HL-60 (cell line): ENCODE measurements around the gene MTIF3.

Experiments
- DNase-seq, 2 experiments: peaks; one replicate each; pipeline ENCODE4 v3.0.0-alpha.2; 2010 to 2020; ENCODE audit warnings: low read depth in 1 of 2, low spot score in 1 of 2
- H3K27ac ChIP-seq: fragments of 250-450 bp; sonication (Bioruptor Pico); replicated peaks from 2 replicates; pipeline ENCODE4 v1.5.1; 2020; ENCODE audit warnings: mild to moderate bottlenecking, moderate library complexity
- H3K27me3 ChIP-seq: fragments of 250-450 bp; sonication (Bioruptor Pico); 2 replicates; pipeline ENCODE4 v1.5.1; 2021; ENCODE audit warnings: mild to moderate bottlenecking, moderate library complexity; ENCODE audit not compliant: insufficient read depth, poor library complexity, severe bottlenecking
- H3K4me3 ChIP-seq: replicated peaks from 2 replicates; pipeline ENCODE4 v1.5.1; 2011; ENCODE audit warnings: mild to moderate bottlenecking, control low read depth, low read length; ENCODE audit not compliant: insufficient read depth
- CTCF ChIP-seq: IDR thresholded peaks from one replicate; pipeline ENCODE4 v1.5.1; 2011; ENCODE audit warnings: low read length, control low read depth, inconsistent platforms; ENCODE audit not compliant: insufficient read depth
- GABPA ChIP-seq: IDR thresholded peaks from 2 replicates; pipeline ENCODE4 v1.6.1; 2012; ENCODE audit warnings: low read depth
- POLR2AphosphoS5 ChIP-seq: IDR thresholded peaks from 2 replicates; pipeline ENCODE4 v1.6.1; 2012; ENCODE audit warnings: low read depth
- REST ChIP-seq: IDR thresholded peaks from 2 replicates; pipeline ENCODE4 v1.6.1; 2012; ENCODE audit warnings: low read depth; ENCODE audit not compliant: insufficient replicate concordance
- SPI1 ChIP-seq: IDR thresholded peaks from 2 replicates; pipeline ENCODE4 v1.6.1; 2012; ENCODE audit warnings: low read depth, mild to moderate bottlenecking, borderline replicate concordance
- long read RNA-seq: library from polyadenylated mRNA; unstranded; transcript quantifications from one replicate; pipeline ENCODE4 v2.0.0, GENCODE V29; 2020

Gene MTIF3
- long read RNA-seq, partial matches to known transcripts, result 2 of 23 reads
- long read RNA-seq, other reads (novel, unspliced or antisense), result 19 of 23 reads

- Histone ChIP-seq H3K27me3 (no peaks in the 10 kb centered on the region), H3K27ac (peak within 1 kb of the TSS; percentile 97), H3K4me3 (peak within 1 kb of the TSS; percentile 68)
- DNase-seq, result peak; percentile 87 to 97
- peak; percentile 72; the same call in 1 of the 2 replicates for TF ChIP-seq SPI1
- TF ChIP-seq POLR2AphosphoS5, result peak; percentile 95
- no peak for TF ChIP-seq CTCF
- no peak for TF ChIP-seq GABPA
- TF ChIP-seq REST, result peak; percentile 47
Observed at GRCh38 chr13:27449936-27450828, at the start of gene MTIF3. Gene MTIF3 (minus strand): TSS chr13:27450564. CDS start chr13:27440448, 10,116 bp downstream.

GRCh38 chr13:27497563-27498230 is 47.3 kb upstream of the MTIF3 start:
- TF ChIP-seq REST (no peak), SPI1 (no peak), POLR2AphosphoS5 (no peak), CTCF (no peak), GABPA (no peak)
- DNase-seq, result no peak
- H3K27me3 ChIP-seq, result no peaks in the 10 kb centered on the region
- no peak overlapping the region for H3K27ac ChIP-seq
- H3K4me3 ChIP-seq, result no peak overlapping the region

GRCh38 chr13:27496536-27497273 is 46.3 kb upstream of the MTIF3 start:
- DNase-seq, result no peak
- no peak overlapping the region for H3K27ac ChIP-seq
- TF ChIP-seq SPI1, result no peak
- no peak for TF ChIP-seq GABPA
- TF ChIP-seq POLR2AphosphoS5, result no peak
- no peak for TF ChIP-seq REST
- TF ChIP-seq CTCF, result no peak
- H3K4me3 ChIP-seq, result no peak overlapping the region
- H3K27me3 ChIP-seq, result no peaks in the 10 kb centered on the region
